GM12873 (cell line): Measurements from ENCODE around the gene CDK19.

ENCODE experiments used
- TF ChIP-seq, protein P1 (sequence below): IDR thresholded peaks from 2 replicates; pipeline ENCODE4 v1.5.1; 2012; ENCODE audit warnings: low read depth, mild to moderate bottlenecking, moderate library complexity, low read length, control low read depth; ENCODE audit not compliant: insufficient read depth; ENCODE audit errors: missing control alignments

The CDK19 gene

GRCh38 chr6:110617057-110617456 is 198.2 kb downstream of the CDK19 start:
- TF ChIP-seq, protein P1, sequence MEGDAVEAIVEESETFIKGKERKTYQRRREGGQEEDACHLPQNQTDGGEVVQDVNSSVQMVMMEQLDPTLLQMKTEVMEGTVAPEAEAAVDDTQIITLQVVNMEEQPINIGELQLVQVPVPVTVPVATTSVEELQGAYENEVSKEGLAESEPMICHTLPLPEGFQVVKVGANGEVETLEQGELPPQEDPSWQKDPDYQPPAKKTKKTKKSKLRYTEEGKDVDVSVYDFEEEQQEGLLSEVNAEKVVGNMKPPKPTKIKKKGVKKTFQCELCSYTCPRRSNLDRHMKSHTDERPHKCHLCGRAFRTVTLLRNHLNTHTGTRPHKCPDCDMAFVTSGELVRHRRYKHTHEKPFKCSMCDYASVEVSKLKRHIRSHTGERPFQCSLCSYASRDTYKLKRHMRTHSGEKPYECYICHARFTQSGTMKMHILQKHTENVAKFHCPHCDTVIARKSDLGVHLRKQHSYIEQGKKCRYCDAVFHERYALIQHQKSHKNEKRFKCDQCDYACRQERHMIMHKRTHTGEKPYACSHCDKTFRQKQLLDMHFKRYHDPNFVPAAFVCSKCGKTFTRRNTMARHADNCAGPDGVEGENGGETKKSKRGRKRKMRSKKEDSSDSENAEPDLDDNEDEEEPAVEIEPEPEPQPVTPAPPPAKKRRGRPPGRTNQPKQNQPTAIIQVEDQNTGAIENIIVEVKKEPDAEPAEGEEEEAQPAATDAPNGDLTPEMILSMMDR, result no peak

- TF ChIP-seq, protein P1, result no peak
Observed at GRCh38 chr6:110615722-110616121, 199.5 kb downstream of the CDK19 start.

DNA sequence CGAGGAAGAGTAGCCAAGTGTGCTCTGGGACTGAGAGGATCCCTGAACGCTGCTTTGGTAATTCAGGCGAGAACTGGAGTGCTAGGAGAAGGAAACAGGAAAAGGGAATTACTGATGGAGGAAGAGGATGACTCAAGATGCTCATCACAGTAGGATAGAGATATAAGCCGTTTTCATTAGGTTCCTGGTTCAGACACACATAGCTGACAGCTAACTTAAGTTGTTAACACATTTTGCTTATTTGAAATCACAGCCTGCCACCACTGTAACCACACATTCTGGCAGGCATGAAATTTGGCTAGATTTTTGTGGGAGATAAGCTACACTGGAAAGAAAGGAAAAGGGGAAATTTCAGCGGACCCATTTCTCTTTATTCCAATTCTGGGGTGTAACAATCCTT is 200.7 kb downstream of the CDK19 start:
- TF ChIP-seq, protein P1, result no peak

DNA sequence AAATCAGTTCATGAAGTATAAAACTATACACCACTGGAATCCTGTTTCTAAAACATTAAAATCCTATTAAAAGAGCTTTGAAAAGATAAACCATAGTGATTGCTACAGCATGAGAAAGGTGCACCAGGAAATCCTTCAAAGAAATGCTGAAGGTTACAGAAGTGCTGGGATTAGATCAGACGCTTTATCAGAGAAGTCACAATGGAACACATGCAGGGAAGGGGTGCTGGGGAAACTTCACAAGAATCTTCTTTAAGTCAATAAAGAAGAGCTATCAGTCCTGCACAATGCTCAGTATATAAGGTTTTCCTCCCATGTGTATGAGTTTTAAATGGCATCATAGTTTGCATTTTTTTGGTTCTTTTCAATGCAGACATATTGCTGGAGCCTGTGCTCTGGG is 201.2 kb downstream of the CDK19 start:
- TF ChIP-seq, protein P1, result no peak

GRCh38 chr6:110613356-110613755 is 201.9 kb downstream of the CDK19 start:
- TF ChIP-seq, protein P1, result no peak

GRCh38 chr6:110612298-110612697 is 203.0 kb downstream of the CDK19 start:
- TF ChIP-seq, protein P1, result no peak

GRCh38 chr6:110609101-110609500 is 206.2 kb downstream of the CDK19 start:
- TF ChIP-seq, protein P1, result no peak
